Activated CD4-positive, alpha-beta T cell treated with anti-CD3 and anti-CD28 coated beads for 36 hours (primary cell): Measurements from ENCODE around the gene KATNB1. TPM values are rescaled to one million over a fixed set of nuclear protein-coding genes. Genes with fewer than 3 reads are reported as not detected.

Source experiments
- ATAC-seq: fragments of 200-7000 bp; cut with Tn5 transposase; one replicate; pipeline ENCODE4 v1.10.0; 2021; ENCODE audit warnings: mild to moderate bottlenecking, moderate library complexity
- CTCF ChIA-PET: fragments of 350-600 bp; sonication (Branson Sonifier 250); formaldehyde crosslinking; loops from one replicate; lab custom pipeline; 2021; ENCODE audit warnings: antibody characterized with exemption; lab: Charles Lee
- POLR2A ChIA-PET: fragments of 350-600 bp; sonication (Branson Sonifier 250); formaldehyde crosslinking; loops from one replicate; lab custom pipeline; 2021; ENCODE audit warnings: antibody characterized with exemption, inconsistent platforms; lab: Charles Lee
- DNase-seq: peaks from one replicate; pipeline ENCODE4 v3.0.0-alpha.2; 2020
- H3K27ac Mint-ChIP-seq: one replicate; pipeline ENCODE4 v1.8.0; 2021; ENCODE audit warnings: mixed read lengths
- H3K27me3 Mint-ChIP-seq: one replicate; pipeline ENCODE4 v1.8.0; 2021; ENCODE audit warnings: mixed read lengths
- H3K36me3 Mint-ChIP-seq: one replicate; pipeline ENCODE4 v1.8.0; 2021; ENCODE audit warnings: low read depth, mixed read lengths
- H3K4me1 Mint-ChIP-seq: one replicate; pipeline ENCODE4 v1.8.0; 2021; ENCODE audit warnings: mixed read lengths
- H3K4me3 Mint-ChIP-seq: one replicate; pipeline ENCODE4 v1.8.0; 2021; ENCODE audit warnings: mild to moderate bottlenecking, moderate library complexity, mixed read lengths
- H3K9me3 Mint-ChIP-seq: one replicate; pipeline ENCODE4 v1.8.0; 2021; ENCODE audit warnings: low read depth, mixed read lengths
- intact Hi-C, 2 experiments: fragments of 100-400 bp; cut with DNase I in 1 of 2; cut with micrococcal nuclease in 1 of 2; formaldehyde crosslinking; loops; one replicate each; pipeline versions ENCODE4 v1.14.2 to v1.15.1; 2022 to 2024; cut with DNase I, micrococcal nuclease
- total RNA-seq, 2 experiments: library from RNA; stranded (reverse); gene quantifications; one replicate each; pipeline ENCODE4 v1.2.3, GENCODE V29; 2021

The KATNB1 gene, protein sequence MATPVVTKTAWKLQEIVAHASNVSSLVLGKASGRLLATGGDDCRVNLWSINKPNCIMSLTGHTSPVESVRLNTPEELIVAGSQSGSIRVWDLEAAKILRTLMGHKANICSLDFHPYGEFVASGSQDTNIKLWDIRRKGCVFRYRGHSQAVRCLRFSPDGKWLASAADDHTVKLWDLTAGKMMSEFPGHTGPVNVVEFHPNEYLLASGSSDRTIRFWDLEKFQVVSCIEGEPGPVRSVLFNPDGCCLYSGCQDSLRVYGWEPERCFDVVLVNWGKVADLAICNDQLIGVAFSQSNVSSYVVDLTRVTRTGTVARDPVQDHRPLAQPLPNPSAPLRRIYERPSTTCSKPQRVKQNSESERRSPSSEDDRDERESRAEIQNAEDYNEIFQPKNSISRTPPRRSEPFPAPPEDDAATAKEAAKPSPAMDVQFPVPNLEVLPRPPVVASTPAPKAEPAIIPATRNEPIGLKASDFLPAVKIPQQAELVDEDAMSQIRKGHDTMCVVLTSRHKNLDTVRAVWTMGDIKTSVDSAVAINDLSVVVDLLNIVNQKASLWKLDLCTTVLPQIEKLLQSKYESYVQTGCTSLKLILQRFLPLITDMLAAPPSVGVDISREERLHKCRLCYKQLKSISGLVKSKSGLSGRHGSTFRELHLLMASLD
- 10 to 100 TPM; 28.1 to 29.3 TPM for total RNA-seq

DNA sequence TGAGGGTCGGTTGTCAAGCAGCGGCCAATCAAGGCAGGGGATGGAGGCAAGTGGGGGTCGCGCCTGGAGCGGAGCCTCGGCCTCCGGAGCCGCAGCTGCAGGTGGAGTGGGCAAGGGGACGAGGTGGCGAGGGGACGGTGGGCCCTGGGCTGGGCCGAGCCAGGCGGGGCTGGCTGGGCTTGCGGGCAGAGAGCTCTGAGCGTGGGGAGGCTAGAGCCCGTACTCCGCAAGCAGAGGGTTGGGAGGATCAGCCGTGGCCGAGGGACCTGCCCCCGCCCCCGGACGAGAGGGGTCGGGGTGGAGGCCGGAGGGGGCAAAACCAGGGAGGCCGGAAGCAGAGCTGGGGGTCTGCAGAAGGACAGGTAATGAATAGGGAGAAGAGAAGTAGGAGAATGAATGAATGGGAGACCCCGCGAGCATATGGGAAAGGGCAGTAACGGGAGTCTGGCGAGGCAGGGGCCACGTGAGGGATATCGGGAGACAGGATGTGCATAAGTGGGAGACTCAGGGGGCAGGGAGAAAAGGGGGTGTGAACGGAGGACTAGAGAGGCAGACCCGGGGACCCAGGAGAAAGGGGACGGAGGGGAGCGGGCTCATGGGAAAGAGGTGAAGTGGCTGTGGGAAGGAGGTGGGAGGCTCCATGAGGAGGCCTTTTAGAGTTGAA is at the start of gene KATNB1:
Gene KATNB1, plus strand, starts transcription at position 16 of the 664 bp plus-strand sequence. CDS start 1,474 bp downstream, outside the sequence.
- H3K27ac Mint-ChIP-seq = peak within 1 kb of the TSS; percentile 96

DNA sequence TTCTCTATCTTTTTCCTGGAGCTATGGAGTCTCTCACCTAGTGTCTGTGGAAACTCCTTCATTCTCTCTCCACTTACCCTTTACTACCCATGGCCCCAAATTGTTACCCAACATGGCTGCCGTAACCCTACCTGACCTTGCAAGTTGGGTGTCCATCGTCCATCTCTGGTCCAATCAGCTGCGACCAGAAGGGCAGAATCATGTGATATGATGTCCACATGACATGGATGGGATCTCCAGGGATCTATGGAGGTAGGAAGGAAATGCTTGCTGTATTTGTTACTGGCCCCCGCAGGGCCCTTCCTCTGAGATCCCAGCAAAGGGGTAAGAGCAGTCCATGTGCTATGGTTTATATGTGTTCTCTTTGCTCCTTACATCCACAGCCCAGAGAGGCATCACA is 49.0 kb upstream of the KATNB1 start:
- ChIA-PET POLR2A (interaction anchor here (0.7 kb wide), 1 partner anchor 235 kb away, joined by 3 read pairs; no protein-coding TSS in a partner anchor), CTCF (interaction anchor here (0.6 kb wide), 1 partner anchor 534 kb away, joined by 5 read pairs; no protein-coding TSS in a partner anchor)
- intact Hi-C loops = no loop called here
- ATAC-seq (no peak), DNase-seq (no peak)
- no peaks in the 10 kb centered on the region for H3K36me3 Mint-ChIP-seq
- no peak overlapping the region for H3K4me3 Mint-ChIP-seq
- H3K27me3 Mint-ChIP-seq = no peaks in the 10 kb centered on the region
- no peaks in the 10 kb centered on the region for H3K9me3 Mint-ChIP-seq
- no peak overlapping the region for H3K27ac Mint-ChIP-seq
- H3K4me1 Mint-ChIP-seq = peaks cover 13% of the 10 kb centered on the region

More for the DNA sequence above, at the start of gene KATNB1:
- Mint-ChIP-seq H3K36me3 (peaks cover 16% of the 10 kb centered on the region), H3K27me3 (no peaks in the 10 kb centered on the region), H3K9me3 (peaks cover 10% of the 10 kb centered on the region), H3K4me1 (peaks cover 22% of the 10 kb centered on the region), H3K4me3 (peak within 1 kb of the TSS; percentile 92)
- POLR2A ChIA-PET = interaction anchor here (0.6 to 1.1 kb wide), 4 partner anchors 59 to 261 kb away, joined by 3 to 5 read pairs (median 4); no protein-coding TSS in a partner anchor
- intact Hi-C loops = loop anchor here (1.0 to 10.0 kb wide), 19 partner anchors 21 to 1311 kb away; partner anchors contain the start of genes CIAPIN1 (in 2 of the 2), COQ9 (in 2 of the 2), PSME3IP1 (in 2 of the 2) and RSPRY1 (in 2 of the 2)
- CTCF ChIA-PET = interaction anchor here (0.6 to 3.2 kb wide), 14 partner anchors 9 to 653 kb away, joined by 3 to 16 read pairs (median 3); no protein-coding TSS in a partner anchor
- DNase-seq (peak; percentile 27), ATAC-seq (peak; percentile 20)

DNA sequence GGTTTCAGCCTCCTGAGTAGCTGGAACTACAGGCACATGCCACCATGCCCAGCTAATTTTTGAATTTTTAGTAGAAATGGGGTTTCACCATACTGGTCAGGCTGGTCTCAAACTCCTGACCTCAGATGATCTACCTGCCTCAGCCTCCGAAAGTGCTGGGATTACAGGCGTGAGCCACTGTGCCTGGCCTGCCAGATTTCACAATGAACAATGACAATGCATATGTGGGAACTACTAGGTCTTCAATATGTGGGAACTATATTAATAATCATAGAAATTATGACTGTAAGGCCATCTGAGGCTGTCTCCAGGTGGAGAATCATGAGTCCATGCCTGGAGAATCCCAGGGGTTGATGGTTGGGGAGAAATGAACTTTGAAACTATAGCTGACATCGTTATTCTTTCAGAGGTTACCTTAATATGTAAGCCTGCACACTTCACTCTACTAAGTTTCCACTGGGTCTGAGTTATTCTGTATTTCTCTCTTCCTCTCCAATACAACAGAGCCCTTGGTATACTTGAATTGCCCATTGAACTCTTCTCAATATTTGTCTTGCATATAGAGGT is 48.1 kb upstream of the KATNB1 start:
- Mint-ChIP-seq H3K4me1 (peaks cover 13% of the 10 kb centered on the region), H3K27ac (no peak overlapping the region), H3K36me3 (no peaks in the 10 kb centered on the region), H3K27me3 (no peaks in the 10 kb centered on the region), H3K4me3 (no peak overlapping the region), H3K9me3 (no peaks in the 10 kb centered on the region)
- ATAC-seq (no peak), DNase-seq (no peak)
- CTCF ChIA-PET = interaction anchor here (0.6 kb wide), 1 partner anchor 533 kb away, joined by 5 read pairs; no protein-coding TSS in a partner anchor
- POLR2A ChIA-PET = interaction anchor here (0.7 kb wide), 1 partner anchor 234 kb away, joined by 3 read pairs; no protein-coding TSS in a partner anchor
- intact Hi-C loops = no loop called here

DNA sequence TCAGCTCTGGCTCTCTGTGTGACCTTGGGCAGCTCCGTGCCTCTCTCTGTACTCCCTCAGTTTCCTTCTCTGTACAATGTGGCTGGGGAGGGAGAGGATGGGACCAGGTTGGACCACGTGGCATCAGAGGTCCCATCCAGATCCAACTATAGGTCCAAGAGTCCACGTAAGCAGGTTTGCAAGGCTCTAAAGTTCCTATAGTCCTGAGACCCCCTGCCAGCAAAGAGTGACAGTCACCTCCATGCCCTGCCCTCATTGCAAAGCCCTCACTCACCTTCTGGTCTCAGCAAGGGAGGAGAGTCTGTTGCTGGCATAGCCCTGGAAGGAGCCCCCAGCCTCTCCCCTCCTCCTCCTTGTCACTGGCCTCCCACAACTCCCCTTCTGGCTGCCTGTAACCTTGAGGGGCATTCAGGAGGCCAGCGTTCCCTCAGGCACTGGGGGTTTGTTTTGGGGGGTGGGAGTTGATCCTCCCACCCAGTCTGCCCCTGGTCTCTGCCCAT is 47.0 kb upstream of the KATNB1 start:
- ChIA-PET POLR2A (no interaction called here), CTCF (no interaction called here)
- Mint-ChIP-seq H3K36me3 (no peaks in the 10 kb centered on the region), H3K9me3 (no peaks in the 10 kb centered on the region), H3K4me1 (peaks cover 13% of the 10 kb centered on the region), H3K27me3 (no peaks in the 10 kb centered on the region), H3K27ac (no peak overlapping the region), H3K4me3 (no peak overlapping the region)
- no peak for ATAC-seq
- intact Hi-C loops = no loop called here
- DNase-seq = no peak

DNA sequence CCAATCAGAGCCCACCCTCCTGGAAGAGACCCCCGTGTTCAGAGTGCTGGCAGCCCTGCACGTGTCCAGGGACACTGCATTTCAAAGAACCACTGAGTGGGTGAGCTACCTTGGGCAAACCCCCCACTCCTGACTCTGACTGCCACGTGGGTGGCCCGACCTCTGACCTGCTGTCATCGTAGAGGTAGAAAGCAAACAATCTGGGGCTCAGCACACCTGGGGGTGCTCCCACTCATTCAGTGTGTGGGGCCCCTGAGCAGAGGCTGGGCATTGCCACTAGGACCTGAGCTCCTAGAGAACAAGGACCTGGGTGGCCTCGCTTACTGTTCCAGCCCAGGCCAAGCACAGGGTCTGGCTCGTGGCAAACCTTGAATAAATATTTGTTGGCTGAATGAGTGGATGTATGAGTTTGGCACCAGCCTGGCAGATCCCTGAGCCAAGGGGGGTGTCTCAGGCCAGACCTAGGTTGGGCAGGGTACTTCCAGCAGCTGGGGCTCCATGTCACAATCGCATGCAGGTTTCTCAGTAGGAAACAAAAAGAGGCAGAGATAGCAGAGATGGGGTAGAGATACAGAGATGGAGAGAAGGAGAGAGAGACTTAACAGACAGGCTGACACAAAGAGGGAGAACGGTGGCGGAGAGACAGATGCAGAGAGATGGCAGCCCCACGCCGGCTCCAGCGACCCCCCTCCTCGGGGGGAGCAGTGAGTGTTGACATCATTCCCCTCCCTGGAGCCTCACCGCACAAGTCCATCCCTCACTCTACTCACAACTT is 46.4 kb upstream of the KATNB1 start:
- Mint-ChIP-seq H3K27me3 (no peaks in the 10 kb centered on the region), H3K36me3 (no peaks in the 10 kb centered on the region), H3K27ac (peak overlapping the region; percentile 66), H3K4me1 (peaks cover 13% of the 10 kb centered on the region), H3K4me3 (no peak overlapping the region), H3K9me3 (no peaks in the 10 kb centered on the region)
- ChIA-PET CTCF (no interaction called here), POLR2A (no interaction called here)
- no peak for DNase-seq
- peak; percentile 24 for ATAC-seq
- intact Hi-C loops = no loop called here

DNA sequence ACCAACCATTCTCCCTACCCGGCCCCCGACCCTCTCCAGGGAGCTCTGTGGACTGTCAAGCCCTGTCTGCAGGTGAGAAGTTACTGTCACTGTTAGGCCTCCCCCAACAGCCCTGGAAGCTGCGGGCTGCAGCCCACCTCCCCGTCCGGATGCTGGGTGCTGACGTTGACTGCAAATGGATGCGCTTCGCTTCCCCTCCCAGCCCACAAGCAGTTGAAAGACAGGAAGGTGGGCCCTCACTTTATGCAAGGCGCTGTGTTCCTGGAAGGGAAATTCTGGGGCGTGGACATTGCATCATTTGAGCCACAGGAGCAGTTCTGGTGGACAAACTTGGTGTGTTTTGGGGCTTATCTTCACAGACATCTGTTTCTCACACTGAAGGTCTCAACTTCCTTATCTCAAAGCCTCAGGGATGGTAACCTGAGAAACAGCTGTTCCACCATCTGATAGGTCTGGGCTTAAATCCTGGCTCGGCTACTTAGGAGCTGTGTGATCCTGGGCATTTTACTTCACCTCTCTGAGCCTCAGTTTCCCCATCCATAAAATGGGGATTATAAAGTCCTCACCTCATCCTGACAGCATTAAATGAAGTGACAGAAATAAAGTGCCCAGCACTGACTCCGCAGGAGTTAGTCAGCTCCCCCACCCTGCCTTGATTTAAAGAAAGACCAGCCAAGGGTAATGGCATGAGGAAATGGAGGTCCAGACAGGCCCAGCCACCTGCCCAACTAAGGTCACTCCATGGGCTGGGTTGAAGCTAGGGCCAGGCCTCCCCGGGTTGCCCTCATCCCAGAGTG is 45.6 kb upstream of the KATNB1 start:
- DNase-seq (peak; percentile 44), ATAC-seq (peak; percentile 62)
- Mint-ChIP-seq H3K27me3 (no peaks in the 10 kb centered on the region), H3K4me1 (peaks cover 16% of the 10 kb centered on the region), H3K27ac (peak overlapping the region; percentile 47), H3K9me3 (no peaks in the 10 kb centered on the region), H3K36me3 (no peaks in the 10 kb centered on the region), H3K4me3 (no peak overlapping the region)
- ChIA-PET POLR2A (no interaction called here), CTCF (interaction anchor here (1.2 to 1.5 kb wide), 2 partner anchors 114 to 115 kb away, joined by 3 to 8 read pairs; no protein-coding TSS in a partner anchor)
- intact Hi-C loops = no loop called here

DNA sequence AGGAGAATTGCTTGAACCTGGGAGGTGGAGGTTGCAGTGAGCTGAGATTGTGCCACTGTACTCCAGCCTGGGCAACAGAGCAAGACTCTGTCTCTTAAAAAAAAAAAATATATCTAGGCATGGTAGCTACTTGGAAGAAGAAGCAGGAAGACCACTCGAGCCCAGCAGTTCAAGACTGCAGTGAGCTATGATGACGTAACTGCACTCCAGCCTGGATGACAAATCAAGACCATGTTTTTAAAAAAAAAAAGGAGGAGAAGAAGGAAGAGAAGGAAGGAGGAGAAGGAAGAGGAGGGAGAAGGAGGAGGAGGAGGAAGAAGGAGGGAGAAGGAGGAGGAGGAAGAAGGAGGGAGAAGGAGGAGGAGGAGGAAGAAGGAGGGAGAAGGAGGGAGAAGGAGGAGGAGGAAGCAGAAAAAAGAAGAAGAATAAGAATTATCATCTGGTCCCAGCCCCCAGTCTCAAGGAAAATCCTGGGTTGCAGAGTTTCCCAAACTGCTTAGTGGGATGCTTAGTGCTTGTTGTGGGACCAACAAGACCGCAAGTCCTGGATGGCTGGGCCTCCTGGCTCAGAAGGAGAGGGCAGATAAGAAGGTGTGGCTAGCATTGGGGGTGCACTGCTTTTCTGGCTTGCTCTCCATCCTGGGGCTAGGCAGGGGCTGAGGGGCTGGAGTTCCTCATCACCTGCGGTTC is 44.6 kb upstream of the KATNB1 start:
- ChIA-PET POLR2A (no interaction called here), CTCF (interaction anchor here (0.6 to 1.5 kb wide), 3 partner anchors 115 to 559 kb away, joined by 3 to 8 read pairs (median 3); a partner anchor contains a TSS)
- Mint-ChIP-seq H3K36me3 (no peaks in the 10 kb centered on the region), H3K27ac (no peak overlapping the region), H3K27me3 (no peaks in the 10 kb centered on the region), H3K9me3 (no peaks in the 10 kb centered on the region), H3K4me1 (peaks cover 18% of the 10 kb centered on the region), H3K4me3 (no peak overlapping the region)
- intact Hi-C loops = no loop called here
- DNase-seq (no peak), ATAC-seq (no peak)

DNA sequence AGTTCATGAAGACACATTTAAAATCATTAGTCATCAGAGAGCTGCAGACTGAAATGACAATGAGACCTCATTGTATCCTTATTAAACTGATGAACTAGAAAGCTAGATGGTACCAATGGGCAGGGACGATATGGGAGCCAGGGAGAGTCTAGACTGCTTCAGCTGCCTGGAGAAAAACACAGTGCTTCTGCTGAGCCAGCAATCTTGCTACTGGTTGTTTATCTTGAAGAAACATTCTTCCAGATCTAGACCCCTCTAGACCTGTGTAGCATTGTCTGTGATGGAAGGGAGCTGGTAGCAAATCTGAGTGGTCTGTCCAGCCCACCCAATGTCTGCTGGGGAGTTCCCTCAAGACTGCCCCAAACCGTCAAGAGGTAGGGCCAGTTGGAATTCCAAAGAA is 42.9 kb upstream of the KATNB1 start:
- H3K9me3 Mint-ChIP-seq = no peaks in the 10 kb centered on the region
- intact Hi-C loops = no loop called here
- no peak overlapping the region for H3K27ac Mint-ChIP-seq
- H3K27me3 Mint-ChIP-seq = no peaks in the 10 kb centered on the region
- POLR2A ChIA-PET = interaction anchor here (0.7 kb wide), 1 partner anchor 806 kb away, joined by 3 read pairs; no protein-coding TSS in a partner anchor
- H3K4me3 Mint-ChIP-seq = no peak overlapping the region
- DNase-seq (no peak), ATAC-seq (no peak)
- peaks cover 18% of the 10 kb centered on the region for H3K4me1 Mint-ChIP-seq
- CTCF ChIA-PET = interaction anchor here (1.1 kb wide), 1 partner anchor 37 kb away, joined by 3 read pairs; no protein-coding TSS in a partner anchor
- no peaks in the 10 kb centered on the region for H3K36me3 Mint-ChIP-seq

DNA sequence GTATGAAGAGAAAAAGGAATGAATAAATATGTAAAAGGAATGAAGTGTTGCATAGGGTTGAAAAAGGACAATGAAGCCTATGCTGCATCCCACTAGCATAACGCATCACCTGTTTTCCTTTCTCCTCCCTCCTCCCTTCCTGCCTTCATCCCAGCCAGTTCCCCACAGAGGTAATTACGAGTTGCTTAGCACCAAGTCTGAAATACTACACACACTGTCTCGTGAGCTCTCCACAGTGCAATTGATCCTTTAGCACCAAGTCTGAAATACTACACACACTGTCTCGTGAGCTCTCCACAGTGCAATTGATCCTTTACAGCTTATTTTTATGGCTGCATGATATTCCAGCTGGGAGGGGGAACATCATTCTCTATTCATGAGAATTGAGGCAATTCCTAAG is 42.0 kb upstream of the KATNB1 start:
- intact Hi-C loops = no loop called here

More for the DNA sequence above, 42.0 kb upstream of the KATNB1 start:
- CTCF ChIA-PET = interaction anchor here (1.1 kb wide), 1 partner anchor 38 kb away, joined by 3 read pairs; no protein-coding TSS in a partner anchor
- POLR2A ChIA-PET = no interaction called here
- Mint-ChIP-seq H3K27me3 (no peaks in the 10 kb centered on the region), H3K27ac (no peak overlapping the region), H3K4me3 (no peak overlapping the region), H3K36me3 (no peaks in the 10 kb centered on the region), H3K4me1 (peaks cover 18% of the 10 kb centered on the region), H3K9me3 (no peaks in the 10 kb centered on the region)
- DNase-seq = no peak
- ATAC-seq = no peak
